Iris pigment epithelial cell (primary cell): ENCODE measurements around the gene NOTUM.
"Not testable (repeated sequence)": the region's sequence is repeated elsewhere in the genome, so short reads cannot be mapped to it uniquely, and the experiment has no call there.

Source experiments
- DNase-seq: peaks from one replicate; pipeline ENCODE4 v3.0.0-alpha.2; 2011; ENCODE audit warnings: low read depth

Gene NOTUM

DNA sequence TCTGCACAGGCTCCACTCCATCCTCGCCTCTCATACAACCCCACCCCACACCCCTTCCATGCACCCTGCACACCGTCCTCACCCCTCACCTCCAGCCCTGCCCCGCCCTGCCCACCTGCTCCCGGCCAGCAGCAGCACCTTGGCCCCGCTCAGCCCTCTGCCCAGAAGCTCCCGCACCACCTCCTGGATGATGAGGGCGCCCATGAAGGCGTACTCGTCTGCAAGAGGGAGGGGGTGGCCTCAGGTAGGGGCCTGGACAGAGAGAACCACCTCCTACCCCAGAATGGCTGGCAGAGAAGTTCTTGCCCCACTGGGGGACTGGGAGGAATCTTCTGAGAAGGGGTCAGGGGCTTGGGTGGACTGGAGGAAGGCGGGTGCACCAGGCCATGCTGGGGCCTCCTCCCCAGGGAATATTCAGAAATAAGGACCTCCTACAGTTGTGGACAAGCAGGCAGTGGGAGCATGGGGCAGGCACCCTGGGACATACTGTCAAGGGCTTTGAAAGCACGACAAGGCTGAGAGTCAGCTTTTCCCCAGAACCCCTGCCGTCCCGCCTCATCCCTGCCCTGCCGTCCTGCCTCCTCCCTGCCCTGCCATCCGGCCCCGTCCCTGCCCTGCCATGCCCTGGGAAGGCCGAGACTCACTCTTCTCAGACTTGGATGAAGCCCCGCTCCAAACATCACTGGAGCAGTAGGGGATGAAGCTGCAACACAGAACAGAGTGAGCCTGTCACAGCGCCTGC lies 3.1 kb downstream of the NOTUM start:
- no peak for DNase-seq

GRCh38 chr17:81956607-81957589 lies 4.1 kb downstream of the NOTUM start:
- no peak for DNase-seq

GRCh38 chr17:81955756-81956544 lies 5.0 kb downstream of the NOTUM start:
- DNase-seq, result no peak

GRCh38 chr17:81955058-81955681 lies 5.8 kb downstream of the NOTUM start:
- no peak for DNase-seq

DNA sequence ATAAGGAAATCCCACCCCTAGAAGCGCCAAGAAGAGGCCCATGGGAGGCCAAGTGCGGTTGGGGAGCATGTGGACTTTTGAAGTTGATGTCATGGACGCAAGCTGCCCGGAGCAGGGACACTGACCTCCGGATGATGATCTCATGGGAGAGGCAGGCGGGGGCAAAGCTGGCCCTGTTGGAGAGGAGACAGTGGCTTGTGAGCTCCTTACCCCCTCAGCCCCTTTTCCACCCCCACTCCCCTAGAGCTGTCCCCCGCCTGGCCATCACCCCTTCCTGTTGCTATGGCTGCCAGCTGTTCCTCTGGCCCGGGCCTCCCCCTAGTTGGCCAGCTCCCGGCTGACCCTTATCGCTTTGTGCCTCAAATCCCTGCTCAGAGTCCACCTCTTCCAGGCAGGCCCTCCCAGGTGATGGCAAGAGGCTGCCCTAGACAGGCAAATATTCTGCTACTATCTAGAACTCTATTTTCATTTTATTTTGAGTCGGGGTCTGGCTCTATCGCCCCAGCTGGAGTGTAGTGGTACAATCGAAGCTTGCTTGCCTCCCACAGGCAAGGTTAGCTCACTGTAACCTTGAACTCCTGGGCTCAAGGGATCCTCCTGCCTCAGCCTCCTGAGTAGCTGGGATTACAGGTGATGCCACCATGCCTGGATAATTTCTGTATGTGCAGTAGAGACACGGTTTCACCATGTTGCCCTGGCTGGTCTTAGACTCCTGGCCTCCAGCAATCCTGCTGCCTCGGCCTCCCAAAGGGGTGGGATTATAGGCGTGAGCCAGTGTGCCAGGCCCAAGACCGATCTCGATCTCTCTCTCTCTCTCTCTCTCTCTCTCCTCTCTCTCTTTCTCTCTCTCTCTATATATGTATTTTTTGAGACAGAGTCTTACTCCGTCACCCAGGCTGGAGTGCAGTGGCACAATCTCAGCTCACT lies 6.6 kb downstream of the NOTUM start:
- DNase-seq, result no peak

GRCh38 chr17:81953443-81953842 lies 7.5 kb downstream of the NOTUM start:
- not testable (repeated sequence) for DNase-seq

DNA sequence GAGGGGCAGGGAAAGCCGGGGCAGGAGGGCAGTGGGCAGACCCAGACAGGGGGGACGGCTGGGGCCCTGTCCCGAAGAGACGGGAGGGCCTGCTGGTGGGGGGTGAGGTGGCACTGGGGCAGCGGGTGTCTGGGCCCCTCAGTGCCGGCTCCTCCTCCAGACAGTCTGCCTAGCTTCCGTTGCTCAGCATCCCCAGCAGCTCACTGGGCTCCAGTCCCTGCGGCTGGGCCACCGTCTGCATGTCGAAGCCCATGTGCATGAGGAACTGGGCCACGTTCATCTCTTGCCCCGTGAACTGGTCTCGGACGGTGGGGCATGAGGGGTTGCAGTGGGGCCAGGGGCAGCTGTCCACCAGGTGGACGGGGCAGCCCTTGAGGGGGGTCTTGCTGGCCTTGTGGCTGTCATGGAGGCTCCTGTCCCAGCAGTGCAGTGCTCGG lies 8.2 kb downstream of the NOTUM start:
- DNase-seq, result no peak

DNA sequence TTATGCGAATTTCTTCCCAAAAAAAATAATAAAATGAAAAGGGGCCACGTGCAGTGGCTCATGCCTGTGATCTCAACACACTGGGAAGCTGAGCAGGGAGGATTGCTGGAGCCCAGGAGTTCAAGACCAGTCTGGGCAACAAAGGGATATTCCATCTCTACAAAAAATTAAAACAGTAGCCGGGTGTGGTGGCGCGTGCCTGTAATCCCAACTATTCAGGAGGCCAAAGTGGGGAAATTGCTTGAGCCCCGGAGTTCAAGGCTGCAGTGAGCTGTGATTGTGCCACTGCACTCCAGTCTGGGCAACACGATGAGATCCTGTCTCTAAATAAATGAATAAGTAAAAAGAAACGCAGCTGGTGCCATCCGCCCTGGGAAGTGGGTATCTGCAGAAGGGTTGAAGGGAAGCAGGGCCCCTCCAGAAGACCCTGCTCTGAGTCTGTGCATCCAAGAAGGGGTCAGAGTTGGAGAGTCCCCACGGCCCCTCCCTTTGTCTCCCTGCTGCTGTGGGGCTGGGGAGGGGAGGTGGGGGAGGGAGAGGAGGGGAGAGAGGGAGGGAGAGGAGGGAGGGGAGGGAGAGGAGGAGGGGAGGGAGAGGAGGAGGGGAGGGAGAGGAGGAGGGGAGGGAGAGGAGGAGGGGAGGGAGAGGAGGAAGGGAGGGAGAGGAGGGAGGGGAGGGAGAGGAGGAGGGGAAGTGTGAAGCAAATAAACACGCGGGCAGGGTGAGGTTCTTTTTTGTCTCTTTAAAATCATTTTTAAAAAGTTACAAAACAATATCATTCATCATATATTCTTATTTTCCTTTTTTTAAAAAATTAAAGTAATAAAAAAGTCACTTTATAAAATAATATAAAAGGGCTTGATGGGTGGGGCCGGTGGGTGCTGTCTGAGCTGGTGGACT lies 9.0 kb downstream of the NOTUM start:
- no peak for DNase-seq

- no peak for DNase-seq
Measured at GRCh38 chr17:81950501-81950900, 10.5 kb downstream of the NOTUM start.

- DNase-seq, result no peak
Measured at GRCh38 chr17:81948635-81949378, 12.2 kb downstream of the NOTUM start.

- no peak for DNase-seq
Measured at GRCh38 chr17:81947189-81947588, 13.8 kb downstream of the NOTUM start, which contains the start of gene MYADML2. TSS of gene MYADML2 (minus strand) at chr17:81947233. CDS start at chr17:81941741, 5,492 bp downstream.

DNA sequence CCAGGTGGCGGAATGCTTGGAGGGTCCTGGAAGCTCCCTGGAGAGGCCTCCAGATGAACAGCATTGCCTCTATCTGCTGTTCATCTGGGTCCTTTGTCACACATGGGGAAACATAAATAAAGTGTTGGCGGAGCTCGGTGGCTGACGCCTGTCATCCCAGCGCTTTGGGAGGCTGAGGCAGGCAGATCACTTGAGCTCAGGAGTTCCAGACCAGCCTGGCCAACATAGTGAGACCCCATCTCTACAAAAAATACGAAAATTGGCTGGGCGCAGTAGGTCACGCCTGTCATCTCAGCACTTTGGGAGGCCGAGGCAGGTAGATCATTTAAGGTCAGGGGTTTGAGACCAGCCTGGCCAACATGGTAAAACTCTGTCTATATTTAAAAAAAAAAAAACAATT lies 16.1 kb downstream of the NOTUM start:
- DNase-seq, result no peak

- no peak for DNase-seq
Measured at GRCh38 chr17:81942167-81942553, 18.8 kb downstream of the NOTUM start.

DNA sequence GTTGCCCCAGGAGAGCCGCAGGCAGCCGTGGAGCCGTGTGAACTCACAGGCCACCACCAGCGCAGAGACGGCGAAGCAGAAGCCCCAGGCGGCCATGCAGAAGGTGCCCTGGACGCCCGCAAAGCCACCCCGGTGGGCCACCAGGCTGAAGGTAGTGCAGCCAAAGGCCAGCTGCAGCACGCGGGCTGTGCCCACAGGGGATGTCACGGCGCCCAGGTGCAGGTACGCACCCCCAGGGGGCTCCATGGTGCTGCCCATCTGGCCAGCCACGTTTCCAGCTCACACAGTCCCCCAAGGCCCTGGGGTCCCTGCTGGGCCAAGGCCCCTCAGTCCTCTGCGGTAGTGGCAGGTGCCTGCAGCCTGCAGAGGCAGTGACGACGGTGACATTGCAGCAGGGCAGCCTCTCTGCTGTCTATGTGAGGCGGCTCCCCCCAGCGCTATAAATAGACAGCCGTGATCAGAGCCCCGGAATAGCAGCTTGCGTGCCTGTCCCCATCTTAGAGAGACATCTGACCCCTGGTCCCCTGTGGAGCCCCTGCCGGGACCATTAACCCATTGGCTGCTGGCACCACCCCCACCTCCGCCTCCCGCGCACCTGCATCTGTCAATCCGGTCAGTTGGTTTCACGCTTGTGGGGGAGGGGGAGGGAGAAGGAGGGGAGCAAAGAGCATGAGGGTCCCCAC lies 19.4 kb downstream of the NOTUM start:
- no peak for DNase-seq

DNA sequence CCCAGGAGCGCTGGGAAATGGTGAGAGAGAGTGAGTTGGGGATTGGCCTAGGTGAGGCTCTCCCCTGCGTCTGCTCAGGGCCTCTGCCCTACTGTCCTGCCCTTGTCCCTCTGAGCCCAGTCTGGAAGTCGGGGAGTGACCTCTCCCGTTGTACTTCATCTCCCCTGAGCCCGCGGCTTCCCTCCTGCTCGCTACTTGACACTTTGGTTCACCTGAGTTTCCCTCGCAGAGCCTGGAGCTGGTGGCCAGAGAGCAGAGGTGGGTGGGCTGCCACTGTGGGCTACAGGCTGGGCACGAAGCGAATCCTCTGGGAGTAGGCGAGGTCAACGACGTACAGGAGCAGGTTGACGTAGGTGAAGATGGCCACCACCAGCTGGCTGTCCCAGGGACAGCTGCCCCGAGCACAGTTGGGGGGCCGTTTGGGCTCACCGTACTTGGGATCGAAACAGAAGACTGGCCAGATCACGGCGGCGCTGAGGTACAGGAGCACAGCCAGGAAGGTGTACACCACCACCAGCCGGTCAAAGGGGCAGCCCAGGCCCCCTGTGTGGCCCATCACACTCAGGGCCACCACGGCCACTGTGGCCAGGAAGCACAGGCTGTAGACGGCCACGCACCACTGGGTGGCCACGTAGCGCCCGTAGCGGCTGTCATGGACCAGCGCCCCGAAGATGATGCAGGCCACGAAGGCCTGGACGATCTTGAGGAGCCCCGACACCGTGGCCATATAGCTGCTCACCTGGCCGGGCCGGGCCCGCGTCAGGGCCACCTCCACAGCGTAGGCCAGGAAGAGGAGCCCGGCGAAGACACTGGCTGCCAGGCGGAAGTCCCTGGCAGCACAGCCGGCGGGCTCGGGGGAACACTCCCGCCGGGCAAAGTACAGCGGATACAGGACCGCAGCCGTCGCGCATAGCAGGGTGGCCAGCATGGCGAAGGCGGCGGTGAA lies 20.2 kb downstream of the NOTUM start:
- no peak for DNase-seq

DNA sequence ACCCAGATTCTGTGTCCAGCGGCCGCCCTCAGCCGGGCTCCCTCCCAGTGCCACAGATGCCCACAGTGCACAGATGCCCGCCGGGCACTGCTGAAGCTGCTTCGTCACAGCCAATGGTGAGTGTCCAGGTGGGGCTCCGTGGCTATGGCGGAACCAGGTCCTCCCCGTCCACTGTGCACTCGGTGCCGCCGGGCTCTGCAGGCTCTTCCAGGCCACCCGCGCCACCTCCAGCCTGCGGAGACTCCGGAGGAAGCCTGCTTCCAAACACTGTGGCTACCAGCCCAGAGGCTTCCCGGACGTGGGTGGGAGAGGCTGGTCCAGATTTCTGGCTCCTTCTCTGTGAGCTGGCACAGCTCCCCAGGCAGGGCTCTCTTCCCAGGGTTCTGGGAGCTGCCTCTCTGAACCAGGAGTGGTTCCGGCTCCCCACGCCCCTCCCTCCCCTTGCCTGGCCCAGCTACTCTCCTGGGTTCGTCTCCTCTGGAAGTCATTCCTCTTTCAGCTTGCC lies 21.1 kb downstream of the NOTUM start:
- no peak for DNase-seq

GRCh38 chr17:81939218-81939617 lies 21.8 kb downstream of the NOTUM start:
- no peak for DNase-seq
